Fibroblast of skin of left quadriceps (primary cell): Measurements from ENCODE around the gene OR8B12.

Source experiments
- DNase-seq, 2 experiments: peaks; one replicate each; pipeline ENCODE4 v3.0.0-alpha.2; 2013; ENCODE audit warnings: low read depth in 2 of 2

The OR8B12 gene

DNA sequence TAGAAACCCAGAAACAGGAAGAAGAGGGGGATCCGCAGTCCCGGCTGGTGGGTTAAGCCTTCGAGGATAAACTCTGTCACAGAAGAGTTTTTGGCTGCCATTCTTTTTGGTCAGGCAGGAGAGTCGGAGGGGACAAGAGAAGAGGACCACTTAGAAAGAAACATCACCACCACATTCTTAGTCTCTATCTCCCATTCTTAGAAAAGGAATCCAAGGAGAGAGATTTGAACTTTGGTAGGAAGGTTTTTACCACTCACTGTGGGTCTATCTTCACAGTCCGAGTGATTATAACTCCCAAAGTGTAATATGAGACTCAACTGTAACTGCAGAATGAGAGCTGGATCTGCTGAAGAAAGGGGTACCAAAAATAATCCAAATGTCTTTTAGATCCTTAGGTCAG, at the start of gene OR8B12:
OR8B12 (minus strand) TSS at position 101 of the 400 bp plus-strand sequence; CDS start at position 101, 0 bp downstream.
- DNase-seq: no peak

DNA sequence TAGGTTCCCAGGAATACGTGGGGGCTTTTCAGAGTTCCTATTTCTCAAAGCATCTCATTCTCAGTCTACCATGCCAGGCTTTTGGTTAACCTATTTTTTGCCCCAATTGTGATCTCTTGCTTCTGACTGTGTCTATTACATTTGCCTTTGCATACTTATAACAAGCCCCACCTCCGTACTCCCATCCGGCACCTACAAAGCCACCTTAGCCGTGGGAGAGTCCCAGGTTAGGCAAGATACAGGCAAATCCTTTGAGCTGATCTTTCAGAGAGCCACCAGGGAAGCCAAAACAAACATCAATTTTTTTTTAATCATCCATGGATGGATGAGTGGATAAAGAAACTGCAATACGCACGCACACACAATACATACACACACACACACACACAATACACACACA, 49.2 kb upstream of the OR8B12 start:
- no peak for DNase-seq

- no peak for DNase-seq
Measured at GRCh38 chr11:124591430-124591829, 48.0 kb upstream of the OR8B12 start.

- DNase-seq: peak; percentile 29 to 33
Measured at GRCh38 chr11:124586238-124586860, 42.9 kb upstream of the OR8B12 start.

- no peak for DNase-seq
Measured at GRCh38 chr11:124584681-124585372, 41.4 kb upstream of the OR8B12 start.

- no peak for DNase-seq
Measured at GRCh38 chr11:124583781-124584180, 40.3 kb upstream of the OR8B12 start.

GRCh38 chr11:124582565-124582964, 39.1 kb upstream of the OR8B12 start:
- no peak for DNase-seq

- DNase-seq: no peak
Measured at GRCh38 chr11:124581817-124582216, 38.4 kb upstream of the OR8B12 start.

DNA sequence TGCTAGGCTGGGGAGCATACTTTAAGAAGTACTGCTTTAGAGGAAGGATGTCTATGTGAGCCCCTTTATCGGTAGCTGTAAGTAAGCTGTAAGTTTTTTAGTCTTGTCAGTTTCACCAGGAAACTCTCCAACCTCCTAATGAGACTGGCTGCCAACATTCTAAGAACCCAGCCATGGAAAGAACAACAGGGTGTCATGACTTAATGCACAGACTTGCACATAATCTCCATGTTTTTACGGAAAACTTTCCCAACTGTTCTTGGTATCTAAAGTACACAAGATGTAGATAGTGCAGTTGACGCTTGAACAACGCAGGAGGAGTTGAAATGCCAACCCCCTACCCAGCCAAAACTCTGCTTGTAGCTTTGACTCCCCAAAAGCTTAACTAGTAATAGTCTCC, 35.3 kb upstream of the OR8B12 start:
- DNase-seq: no peak

DNA sequence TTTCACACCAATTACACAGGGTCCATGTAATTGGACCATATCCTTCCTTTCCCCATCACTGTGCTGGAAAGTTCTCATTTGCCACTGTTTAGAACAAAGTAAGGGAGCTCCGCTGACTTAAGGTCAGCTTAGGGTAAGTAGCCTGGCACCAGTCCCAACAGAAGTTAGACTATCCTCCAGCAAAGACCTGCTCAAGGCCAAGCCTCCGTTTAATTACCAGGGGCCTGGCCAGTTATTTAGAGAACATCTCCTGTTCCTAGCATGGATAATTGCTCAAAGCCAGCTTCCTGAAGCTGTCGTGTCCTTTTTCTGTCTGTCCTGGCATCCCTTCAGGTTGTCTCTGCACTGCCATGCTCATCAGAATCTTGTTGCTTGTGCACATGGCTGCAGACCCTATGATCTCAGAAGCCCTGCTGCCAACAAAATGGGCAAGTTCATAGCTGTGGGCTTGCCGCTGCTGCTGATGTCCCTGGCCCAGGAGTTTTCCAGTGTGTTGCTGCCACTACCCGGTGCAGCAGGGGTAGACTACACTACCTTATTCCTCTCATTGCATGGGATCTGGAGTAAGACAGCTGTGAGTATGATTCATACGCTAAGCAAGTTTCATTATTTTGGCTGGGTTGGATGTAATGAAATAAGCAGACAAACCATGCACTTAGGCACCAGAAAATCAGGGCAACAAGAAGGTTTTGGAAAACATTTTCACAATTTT, 34.4 kb upstream of the OR8B12 start:
- DNase-seq: no peak

DNA sequence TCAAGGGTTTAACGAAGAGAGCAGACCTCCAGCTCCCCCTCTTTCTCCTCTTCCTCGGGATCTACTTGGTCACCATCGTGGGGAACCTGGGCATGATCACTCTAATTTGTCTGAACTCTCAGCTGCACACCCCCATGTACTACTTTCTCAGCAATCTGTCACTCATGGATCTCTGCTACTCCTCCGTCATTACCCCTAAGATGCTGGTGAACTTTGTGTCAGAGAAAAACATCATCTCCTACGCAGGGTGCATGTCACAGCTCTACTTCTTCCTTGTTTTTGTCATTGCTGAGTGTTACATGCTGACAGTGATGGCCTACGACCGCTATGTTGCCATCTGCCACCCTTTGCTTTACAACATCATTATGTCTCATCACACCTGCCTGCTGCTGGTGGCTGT, 26.7 kb upstream of the OR8B12 start:
- DNase-seq: no peak

DNA sequence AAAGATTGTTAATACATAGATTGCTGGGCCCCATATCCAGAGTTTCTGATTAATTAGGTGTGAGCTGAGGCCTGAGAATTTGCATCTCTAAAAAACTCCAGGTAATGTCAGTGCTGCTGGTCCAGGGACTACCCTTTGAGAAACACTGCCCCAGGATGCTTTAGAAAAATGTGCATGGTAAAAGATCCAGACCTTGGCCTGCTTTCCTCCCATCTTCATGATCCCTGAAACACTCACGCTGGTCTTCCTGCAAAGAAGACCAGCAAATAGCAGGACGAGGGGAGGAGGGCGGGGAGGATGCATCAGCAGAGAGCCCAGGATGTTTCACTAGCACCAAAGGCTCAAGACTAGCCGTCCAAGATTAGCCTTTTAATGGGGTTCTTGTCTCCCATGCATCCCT, 26.2 kb upstream of the OR8B12 start, which contains the start of gene OR8A1:
OR8A1 (plus strand) TSS at position 301 of the 400 bp plus-strand sequence. CDS start 123 bp downstream, outside the sequence.
- DNase-seq: no peak

DNA sequence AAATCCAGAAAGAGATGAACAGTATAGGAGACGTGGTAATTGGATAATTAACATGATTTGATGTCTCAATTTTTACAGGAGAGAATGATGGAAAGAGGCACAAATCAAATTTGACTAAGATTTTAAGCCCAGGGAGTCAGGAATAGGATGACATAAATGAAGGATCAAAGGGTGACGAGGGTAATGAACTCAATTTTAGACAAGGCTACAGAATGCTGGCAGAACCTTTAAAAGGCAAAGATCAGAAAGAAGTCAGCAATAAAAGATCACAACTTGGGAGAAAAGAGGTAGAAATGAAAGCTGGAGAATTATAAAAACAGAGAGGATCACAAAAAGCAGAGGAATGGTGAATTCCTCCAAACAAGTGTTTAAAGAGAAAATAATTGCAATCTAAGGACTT, 13.4 kb upstream of the OR8B12 start:
- DNase-seq: no peak

DNA sequence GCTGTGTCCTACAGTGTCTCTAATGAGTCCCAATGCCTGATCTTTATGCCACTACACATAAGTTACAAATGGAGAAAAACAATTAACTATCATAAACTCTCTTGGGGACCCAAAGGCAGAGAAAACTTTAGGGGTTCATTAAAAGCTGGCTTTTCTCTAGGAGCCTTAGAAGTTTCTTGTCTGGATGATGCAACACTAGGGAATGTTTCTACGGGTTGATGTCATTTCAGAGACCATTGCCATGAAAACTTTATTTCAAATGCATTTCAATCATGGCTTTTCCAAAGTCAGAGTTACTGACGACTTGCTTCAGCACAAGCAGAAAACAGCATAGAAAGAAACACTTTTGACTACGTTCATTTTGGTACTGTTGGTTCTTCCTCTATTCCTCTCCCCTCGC, 8.5 kb upstream of the OR8B12 start:
- DNase-seq: no peak

- DNase-seq: no peak
Measured at GRCh38 chr11:124551189-124551588, 7.7 kb upstream of the OR8B12 start.

DNA sequence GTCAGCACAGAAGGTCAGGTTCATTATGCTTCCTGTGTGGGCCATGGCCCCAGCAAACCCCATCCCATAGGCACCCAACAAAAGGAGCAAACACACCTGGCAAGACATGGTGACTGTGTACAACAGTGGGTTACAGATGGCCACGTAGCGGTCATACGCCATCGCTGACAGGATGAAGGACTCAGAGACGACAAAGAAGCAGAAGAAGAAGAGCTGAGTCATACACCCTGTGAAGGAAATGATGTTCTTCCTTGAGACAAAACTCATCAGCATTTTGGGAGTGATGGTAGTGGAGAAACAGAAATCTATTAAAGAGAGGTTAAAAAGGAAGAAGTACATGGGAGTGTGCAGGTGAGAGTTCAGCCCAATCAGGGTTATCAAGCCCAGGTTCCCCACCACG, 309 bp downstream of the OR8B12 start:
- DNase-seq: no peak

- no peak for DNase-seq
Measured at GRCh38 chr11:124541204-124541603, 2.2 kb downstream of the OR8B12 start.

DNA sequence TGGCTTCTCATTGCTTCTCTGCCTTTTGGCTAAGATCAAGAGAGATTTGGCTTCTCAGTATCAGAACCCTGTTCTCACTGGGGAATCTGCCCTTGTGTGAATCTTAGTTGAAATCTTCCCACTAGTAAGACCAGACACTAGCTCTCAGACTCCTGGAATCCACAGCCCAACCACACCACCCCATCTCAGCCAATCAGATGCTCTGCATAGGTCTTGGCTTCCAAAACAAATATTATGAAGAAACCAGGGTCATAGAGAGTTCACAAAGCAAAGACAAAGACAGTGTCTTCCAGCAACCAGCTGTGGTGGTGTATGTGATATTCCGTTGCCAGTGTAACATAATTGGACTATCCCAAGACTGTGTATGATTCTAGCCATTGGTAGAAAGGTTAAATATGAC, 5.4 kb downstream of the OR8B12 start:
- peak in 1 of 2 experiments; percentile 2 for DNase-seq

DNA sequence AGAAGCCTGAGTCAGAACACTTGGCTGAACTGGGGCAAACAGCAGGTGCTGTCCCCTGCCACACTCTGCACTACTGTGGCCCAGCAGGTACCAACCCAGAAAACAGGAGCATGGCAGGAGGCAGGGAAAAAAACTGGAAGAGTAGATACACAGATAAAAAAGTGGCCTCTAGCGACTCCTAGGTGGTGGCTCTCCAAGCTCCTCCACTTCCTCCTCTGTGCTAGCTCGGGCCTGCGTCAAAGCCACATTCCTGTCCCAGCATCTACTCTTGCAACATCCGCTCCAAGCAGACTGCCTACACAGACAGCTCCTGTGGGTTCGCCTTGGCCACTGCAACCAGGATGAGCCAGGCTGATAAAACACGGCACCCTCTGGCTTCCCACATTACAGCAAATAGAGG, 6.9 kb downstream of the OR8B12 start:
- DNase-seq: no peak

- no peak for DNase-seq
Measured at GRCh38 chr11:124535552-124536232, 7.8 kb downstream of the OR8B12 start.

DNA sequence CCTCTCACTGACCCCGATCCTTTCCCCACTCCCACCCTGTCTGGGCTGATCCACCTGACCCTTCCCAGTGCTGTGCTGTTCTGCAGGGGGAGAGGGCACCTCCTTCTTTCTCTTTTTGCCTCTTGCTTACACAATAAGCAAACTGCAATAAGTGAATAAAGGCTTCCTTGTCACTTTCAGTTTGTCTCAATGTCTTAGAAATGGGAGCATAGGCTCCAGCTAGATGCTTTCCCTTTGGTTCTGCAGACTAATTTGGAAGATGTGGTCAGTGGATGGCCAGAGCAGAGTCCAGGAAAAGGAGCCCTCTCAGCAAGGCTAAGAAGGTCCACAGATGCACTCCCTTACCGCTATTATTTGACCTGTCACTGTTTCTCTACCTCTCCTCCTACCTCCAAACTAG, 9.4 kb downstream of the OR8B12 start:
- DNase-seq: no peak

DNA sequence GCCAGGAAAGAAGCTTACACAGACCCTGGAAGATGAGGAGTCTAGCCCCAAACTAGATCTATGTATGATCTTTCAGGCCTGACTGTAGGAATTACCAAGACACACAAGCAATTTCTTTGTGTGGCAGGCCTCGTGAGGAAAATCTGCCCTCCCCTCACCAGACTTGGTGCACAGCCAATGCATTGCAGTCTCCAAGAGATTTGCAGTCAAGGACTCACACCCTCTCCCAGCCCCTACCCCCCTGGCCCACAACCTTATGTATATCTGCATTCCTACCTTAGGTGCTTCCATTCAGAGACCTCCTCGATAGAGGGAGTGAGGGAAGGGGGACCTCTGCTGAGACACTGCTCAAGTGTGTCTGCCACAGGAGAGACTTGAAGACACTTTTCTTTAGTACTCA, 9.8 kb downstream of the OR8B12 start:
- DNase-seq: no peak

GRCh38 chr11:124520550-124520854, 23.0 kb downstream of the OR8B12 start:
- no peak for DNase-seq
